B cell (primary cell): ENCODE measurements around the gene KCNIP1. TPM values are rescaled to one million over a fixed set of nuclear protein-coding genes. Genes with fewer than 3 reads are reported as not detected.

Experiments used
- ATAC-seq: fragments of 200-7000 bp; cut with Tn5 transposase; one replicate; pipeline ENCODE4 v1.10.0; 2021; ENCODE audit warnings: low read depth, mild to moderate bottlenecking, moderate number of reproducible peaks, moderate library complexity
- CTCF ChIA-PET: fragments of 350-600 bp; sonication (Branson Sonifier 250); formaldehyde crosslinking; loops from one replicate; lab custom pipeline; 2021; ENCODE audit warnings: antibody characterized with exemption, inconsistent platforms; lab: Charles Lee
- POLR2A ChIA-PET: fragments of 350-600 bp; sonication (Branson Sonifier 250); formaldehyde crosslinking; loops from one replicate; lab custom pipeline; 2021; ENCODE audit warnings: antibody characterized with exemption; lab: Charles Lee
- DNase-seq: peaks from one replicate; pipeline ENCODE4 v3.0.0; 2013
- H2AFZ ChIP-seq: 2 replicates; pipeline ENCODE4 v1.6.1; 2012; ENCODE audit warnings: mild to moderate bottlenecking, low read depth, low read length; ENCODE audit not compliant: insufficient read depth, poor library complexity, severe bottlenecking
- H3K27ac ChIP-seq, 2 donors: 1 replicate in 1 of 2; 2 replicates in 1 of 2; pipeline ENCODE4 v1.5.1; 2012 to 2013; ENCODE audit warnings: low read length in 2 of 2, mild to moderate bottlenecking in 2 of 2, moderate library complexity in 1 of 2
- H3K27me3 ChIP-seq, 4 experiments: fragments of 200-600 bp in 1 of 4; sonication (generic) in 1 of 4; replicated peaks in 1 of 4; 1 replicate in 2 of 4; 2 replicates in 2 of 4; pipeline versions ENCODE4 v1.6.1 to v1.7.0; 2013 to 2016; ENCODE audit warnings: low read length in 3 of 4, mild to moderate bottlenecking in 2 of 4, mixed read lengths in 1 of 4, moderate library complexity in 1 of 4; ENCODE audit not compliant: insufficient read depth in 4 of 4, control insufficient read depth in 3 of 4; ENCODE audit errors: control extremely low read depth in 1 of 4
- H3K36me3 ChIP-seq, 2 experiments: replicated peaks in 1 of 2; 1 replicate in 1 of 2; 2 replicates in 1 of 2; pipeline versions ENCODE4 v1.6.1 to v1.7.1; 2013; ENCODE audit warnings: low read length in 1 of 2; ENCODE audit not compliant: insufficient read depth in 2 of 2, control insufficient read depth in 1 of 2; ENCODE audit errors: control extremely low read depth in 1 of 2, extremely low read depth in 1 of 2
- H3K4me1 ChIP-seq, 2 donors: fragments of 200-600 bp in 1 of 2; sonication (generic) in 1 of 2; 1 replicate in 1 of 2; 2 replicates in 1 of 2; pipeline versions ENCODE4 v1.5.1 to v1.6.1; 2013 to 2017; ENCODE audit warnings: low read length in 2 of 2; ENCODE audit not compliant: control insufficient read depth in 2 of 2, insufficient read depth in 2 of 2
- H3K4me2 ChIP-seq: replicated peaks from 2 replicates; pipeline ENCODE3; 2012; ENCODE audit warnings: mild to moderate bottlenecking, low read depth, low read length; ENCODE audit not compliant: poor library complexity, severe bottlenecking
- H3K4me3 ChIP-seq, 5 experiments: fragments of 200-600 bp in 1 of 5; sonication (generic) in 1 of 5; 1 replicate in 3 of 5; 2 replicates in 2 of 5; pipeline versions ENCODE4 v1.5.1 to v1.7.0; 2011 to 2016; ENCODE audit warnings: low read length in 4 of 5, mild to moderate bottlenecking in 4 of 5, low read depth in 2 of 5, control low read depth in 1 of 5, moderate library complexity in 1 of 5; ENCODE audit not compliant: insufficient read depth in 1 of 5; ENCODE audit errors: control extremely low read depth in 1 of 5, extremely low read depth in 1 of 5
- H3K79me2 ChIP-seq: fragments of 200-600 bp; sonication (generic); one replicate; pipeline ENCODE4 v1.6.0; 2016; ENCODE audit warnings: low read length; ENCODE audit not compliant: control insufficient read depth, insufficient read depth
- H3K9ac ChIP-seq: fragments of 200-600 bp; sonication (generic); 2 replicates; pipeline ENCODE4 v1.6.1; 2017; ENCODE audit warnings: mild to moderate bottlenecking, low read length, moderate library complexity
- H3K9me3 ChIP-seq, 3 donors: one replicate each; pipeline versions ENCODE4 v1.6.1 to v1.7.1; 2013; ENCODE audit warnings: low read length in 2 of 3; ENCODE audit not compliant: control insufficient read depth in 2 of 3, insufficient read depth in 1 of 3; ENCODE audit errors: control extremely low read depth in 1 of 3
- H4K20me1 ChIP-seq: 2 replicates; pipeline ENCODE4 v1.6.0; 2012; ENCODE audit warnings: mild to moderate bottlenecking, low read length; ENCODE audit not compliant: insufficient read depth, control insufficient read depth, poor library complexity, severe bottlenecking
- H3K27ac Mint-ChIP-seq: one replicate; pipeline ENCODE4 v1.8.0; 2021; ENCODE audit warnings: mixed read lengths
- H3K27me3 Mint-ChIP-seq: one replicate; pipeline ENCODE4 v1.8.0; 2021; ENCODE audit warnings: mixed read lengths
- H3K4me1 Mint-ChIP-seq: one replicate; pipeline ENCODE4 v1.8.0; 2021; ENCODE audit warnings: mixed read lengths
- H3K4me3 Mint-ChIP-seq: one replicate; pipeline ENCODE4 v1.8.0; 2021; ENCODE audit warnings: mixed read lengths
- H3K9me3 Mint-ChIP-seq: one replicate; pipeline ENCODE4 v1.8.0; 2022; ENCODE audit warnings: mixed read lengths; ENCODE audit not compliant: insufficient read depth
- EZH2 ChIP-seq: IDR thresholded peaks from 2 replicates; pipeline ENCODE4 v1.6.1; 2012; ENCODE audit warnings: borderline replicate concordance, low read depth, mild to moderate bottlenecking, moderate library complexity, low read length; ENCODE audit not compliant: insufficient read depth, poor library complexity, severe bottlenecking
- WGBS: methylation state at CpG from one replicate; pipeline ENCODE4 v1.1.5; 2013; ENCODE audit warnings: missing lambda C conversion rate; ENCODE audit not compliant: insufficient coverage; 5-methylcytosine and 5-hydroxymethylcytosine counted together
- intact Hi-C: fragments of 100-400 bp; cut with micrococcal nuclease; formaldehyde crosslinking; loops from one replicate; pipeline ENCODE4 v1.10.0; 2022
- polyA plus RNA-seq: library from polyadenylated mRNA; depleted of rRNA; stranded (reverse); fragments of >200 nt; gene quantifications from 2 replicates; pipeline ENCODE4 v1.2.3, GENCODE V29; 2012
- total RNA-seq, 2 donors: library from RNA; stranded (reverse); fragments of 120-200 nt in 1 of 2; gene quantifications; 1 replicate in 1 of 2; 2 replicates in 1 of 2; pipeline versions ENCODE4 v1.2.3 to v1.2.4, GENCODE V29; 2013 to 2022
- TF ChIP-seq, protein P1 (sequence below): fragments of 200-600 bp; IDR thresholded peaks from one replicate; pipeline ENCODE4 v1.8.0; 2022; ENCODE audit warnings: antibody characterized with exemption, mild to moderate bottlenecking

KCNIP1 gene
- total and polyA plus RNA-seq, 2 donors (not counting 1 experiment from before 2014, with no cell fraction given) = not detected

DNA sequence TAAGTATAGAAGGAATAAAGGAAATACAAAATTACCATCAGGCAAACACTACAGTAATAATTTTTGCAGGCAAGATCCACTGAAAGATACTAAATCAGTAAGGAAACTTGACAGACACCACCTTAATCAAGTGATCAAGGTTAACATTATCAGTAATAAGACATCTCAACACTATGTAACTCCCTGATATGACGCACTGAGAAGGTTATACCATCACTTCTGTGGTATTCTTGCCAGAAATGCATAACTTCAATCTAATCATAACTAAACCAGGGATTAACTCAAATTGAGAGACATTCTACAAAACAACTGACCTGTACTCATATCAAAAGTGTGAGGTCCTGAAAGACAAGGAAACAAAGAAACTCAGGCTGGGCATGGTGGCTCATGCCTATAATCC is 227.2 kb downstream of the KCNIP1 start:
- no peak for ATAC-seq
- Mint-ChIP-seq H3K4me3 (no peak overlapping the region), H3K4me1 (no peaks in the 10 kb centered on the region), H3K27ac (no peak overlapping the region), H3K9me3 (peaks cover 3% of the 10 kb centered on the region), H3K27me3 (peaks cover 5% of the 10 kb centered on the region)
- no peak overlapping the region for H3K27ac ChIP-seq
- H3K9ac ChIP-seq = no peak overlapping the region
- POLR2A ChIA-PET = no interaction called here
- no peak overlapping the region for H3K4me2 ChIP-seq
- no peaks in the 10 kb centered on the region for H4K20me1 ChIP-seq
- peaks cover 0 to 3% (median 0%) of the 10 kb centered on the region in 3 donors for H3K9me3 ChIP-seq
- intact Hi-C loops = no loop called here
- CTCF ChIA-PET = no interaction called here
- H3K4me3 ChIP-seq = no peak overlapping the region
- TF ChIP-seq EZH2 = no peak
- TF ChIP-seq, protein P1, sequence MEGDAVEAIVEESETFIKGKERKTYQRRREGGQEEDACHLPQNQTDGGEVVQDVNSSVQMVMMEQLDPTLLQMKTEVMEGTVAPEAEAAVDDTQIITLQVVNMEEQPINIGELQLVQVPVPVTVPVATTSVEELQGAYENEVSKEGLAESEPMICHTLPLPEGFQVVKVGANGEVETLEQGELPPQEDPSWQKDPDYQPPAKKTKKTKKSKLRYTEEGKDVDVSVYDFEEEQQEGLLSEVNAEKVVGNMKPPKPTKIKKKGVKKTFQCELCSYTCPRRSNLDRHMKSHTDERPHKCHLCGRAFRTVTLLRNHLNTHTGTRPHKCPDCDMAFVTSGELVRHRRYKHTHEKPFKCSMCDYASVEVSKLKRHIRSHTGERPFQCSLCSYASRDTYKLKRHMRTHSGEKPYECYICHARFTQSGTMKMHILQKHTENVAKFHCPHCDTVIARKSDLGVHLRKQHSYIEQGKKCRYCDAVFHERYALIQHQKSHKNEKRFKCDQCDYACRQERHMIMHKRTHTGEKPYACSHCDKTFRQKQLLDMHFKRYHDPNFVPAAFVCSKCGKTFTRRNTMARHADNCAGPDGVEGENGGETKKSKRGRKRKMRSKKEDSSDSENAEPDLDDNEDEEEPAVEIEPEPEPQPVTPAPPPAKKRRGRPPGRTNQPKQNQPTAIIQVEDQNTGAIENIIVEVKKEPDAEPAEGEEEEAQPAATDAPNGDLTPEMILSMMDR = no peak
- no peaks in the 10 kb centered on the region for H3K79me2 ChIP-seq
- DNase-seq = no peak
- no peaks in the 10 kb centered on the region for H3K4me1 ChIP-seq
- H3K36me3 ChIP-seq = no peaks in the 10 kb centered on the region
- no peak overlapping the region for H2AFZ ChIP-seq
- H3K27me3 ChIP-seq = no peaks in the 10 kb centered on the region
- 75% methylated on average over 1 of the region's 1 CpG for WGBS

DNA sequence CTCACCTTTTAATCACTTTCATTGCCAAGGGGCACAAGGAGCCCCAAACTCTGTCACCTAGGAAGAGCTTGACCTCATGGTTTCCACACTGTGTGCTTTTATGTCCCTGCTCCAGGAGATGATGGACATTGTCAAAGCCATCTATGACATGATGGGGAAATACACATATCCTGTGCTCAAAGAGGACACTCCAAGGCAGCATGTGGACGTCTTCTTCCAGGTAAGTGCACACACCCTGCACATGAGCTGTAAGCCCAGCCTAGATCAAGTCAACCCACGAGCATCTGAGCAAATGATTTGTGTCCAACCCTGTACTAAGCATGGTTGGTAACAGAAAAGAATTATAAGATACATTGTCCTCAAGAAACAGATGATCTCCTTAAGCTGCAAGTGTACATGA is 228.9 kb downstream of the KCNIP1 start:
- peaks cover 0 to 3% (median 0%) of the 10 kb centered on the region in 3 donors for H3K9me3 ChIP-seq
- intact Hi-C loops = no loop called here
- no peak for TF ChIP-seq EZH2
- TF ChIP-seq, protein P1 = no peak
- DNase-seq = no peak
- no peaks in the 10 kb centered on the region for H3K79me2 ChIP-seq
- Mint-ChIP-seq H3K9me3 (peaks cover 3% of the 10 kb centered on the region), H3K27me3 (peaks cover 9% of the 10 kb centered on the region), H3K4me1 (no peaks in the 10 kb centered on the region), H3K27ac (no peak overlapping the region), H3K4me3 (no peak overlapping the region)
- H3K4me2 ChIP-seq = no peak overlapping the region
- H3K4me1 ChIP-seq = no peaks in the 10 kb centered on the region
- H3K4me3 ChIP-seq = no peak overlapping the region
- ChIA-PET POLR2A (no interaction called here), CTCF (no interaction called here)
- 67% methylated on average over 1 of the region's 2 CpGs for WGBS
- H3K27ac ChIP-seq = no peak overlapping the region
- H3K9ac ChIP-seq = no peak overlapping the region
- no peaks in the 10 kb centered on the region for H3K27me3 ChIP-seq
- no peaks in the 10 kb centered on the region for H3K36me3 ChIP-seq
- no peak for ATAC-seq
- no peak overlapping the region for H2AFZ ChIP-seq
- H4K20me1 ChIP-seq = no peaks in the 10 kb centered on the region
